MM.1S (cell line): ENCODE data around the gene C10orf88.
A peak's percentile ranks its signal among the peaks of the same experiment; 100 is the strongest.

Experiments used
- DNase-seq: peaks from one replicate; pipeline ENCODE4 v3.0.0-alpha.2; 2015
- H2AFZ ChIP-seq: fragments of 300-600 bp; sonication (generic); 2 replicates; pipeline ENCODE4 v1.6.0; 2016; ENCODE audit warnings: antibody characterized with exemption, low read length
- H3F3A ChIP-seq: fragments of 300-600 bp; sonication (generic); 2 replicates; pipeline ENCODE4 v1.6.1; 2016; ENCODE audit warnings: mild to moderate bottlenecking, antibody characterized with exemption, low read length, moderate library complexity, mixed read lengths; ENCODE audit not compliant: insufficient read depth
- H3K27ac ChIP-seq: fragments of 300-600 bp; sonication (generic); 2 replicates; pipeline ENCODE4 v1.5.1; 2016; ENCODE audit warnings: mild to moderate bottlenecking, low read length
- H3K27me3 ChIP-seq: fragments of 300-600 bp; sonication (generic); replicated peaks from 2 replicates; pipeline ENCODE4 v1.6.0; 2016; ENCODE audit warnings: low read length; ENCODE audit not compliant: insufficient read depth
- H3K36me3 ChIP-seq: fragments of 300-600 bp; sonication (generic); replicated peaks from 2 replicates; pipeline ENCODE4 v1.6.1; 2016; ENCODE audit warnings: mild to moderate bottlenecking, low read length, mixed read lengths; ENCODE audit not compliant: insufficient read depth
- H3K4me1 ChIP-seq: fragments of 300-600 bp; sonication (generic); 2 replicates; pipeline ENCODE4 v1.6.1; 2016; ENCODE audit warnings: low read length, mixed read lengths
- H3K4me2 ChIP-seq: fragments of 300-600 bp; sonication (generic); 2 replicates; pipeline ENCODE4 v1.6.0; 2016; ENCODE audit warnings: low read depth, low read length
- H3K4me3 ChIP-seq: fragments of 300-600 bp; sonication (generic); 2 replicates; pipeline ENCODE4 v1.5.1; 2016; ENCODE audit warnings: low read length, mixed read lengths
- H3K79me2 ChIP-seq: fragments of 300-600 bp; sonication (generic); 2 replicates; pipeline ENCODE4 v1.6.1; 2016; ENCODE audit warnings: mixed run types, low read length, mixed read lengths
- H3K9ac ChIP-seq: fragments of 300-600 bp; sonication (generic); 2 replicates; pipeline ENCODE4 v1.6.1; 2016; ENCODE audit warnings: low read length, mixed read lengths
- H3K9me2 ChIP-seq: fragments of 300-600 bp; sonication (generic); replicated peaks from 2 replicates; pipeline ENCODE4 v1.6.1; 2016; ENCODE audit warnings: mild to moderate bottlenecking, low read length, mixed read lengths; ENCODE audit not compliant: insufficient read depth
- H3K9me3 ChIP-seq: fragments of 300-600 bp; sonication (generic); replicated peaks from 2 replicates; pipeline ENCODE4 v1.6.1; 2016; ENCODE audit warnings: mild to moderate bottlenecking, low read length, mixed read lengths; ENCODE audit not compliant: insufficient read depth
- H4K20me1 ChIP-seq: fragments of 300-600 bp; sonication (generic); 2 replicates; pipeline ENCODE4 v1.6.1; 2016; ENCODE audit warnings: mild to moderate bottlenecking, low read length, moderate library complexity, mixed read lengths; ENCODE audit not compliant: insufficient read depth
- EZH2 ChIP-seq: fragments of 300-600 bp; sonication (generic); optimal IDR thresholded peaks from 2 replicates; pipeline ENCODE3; 2017; ENCODE audit warnings: low read depth, mild to moderate bottlenecking, antibody characterized with exemption, low read length, mixed read lengths
- EZH2phosphoT487 ChIP-seq: fragments of 300-600 bp; sonication (generic); IDR thresholded peaks from 2 replicates; pipeline ENCODE4 v1.6.1; 2018; ENCODE audit warnings: antibody characterized with exemption, low read length
- TF ChIP-seq, protein P1 (sequence below): fragments of 300-600 bp; sonication (generic); IDR thresholded peaks from 2 replicates; pipeline ENCODE4 v1.5.1; 2016; ENCODE audit warnings: antibody characterized with exemption, low read length, mixed read lengths

The C10orf88 gene

DNA sequence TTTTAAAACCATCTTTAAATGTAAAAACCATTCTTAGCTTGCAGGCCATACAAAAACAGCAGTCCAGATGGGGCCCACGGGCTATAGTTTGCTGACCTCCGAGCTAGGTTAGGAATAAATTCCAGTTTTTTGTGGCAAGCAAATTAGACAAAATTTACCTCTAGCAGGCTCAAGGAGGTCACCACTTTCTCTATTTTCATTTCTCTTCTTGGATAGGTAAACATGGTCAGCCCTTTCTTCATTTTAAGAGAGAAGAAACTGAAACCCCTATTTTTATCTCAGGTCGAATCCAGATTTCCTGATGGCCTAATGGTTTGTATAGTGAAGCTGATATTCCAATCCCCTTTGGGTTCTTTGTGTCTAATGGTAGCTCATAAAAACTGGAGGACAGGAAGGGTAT, 43.8 kb upstream of the C10orf88 start:
- peaks cover 49% of the 10 kb centered on the region for H3K79me2 ChIP-seq
- H3K27ac ChIP-seq: no peak overlapping the region
- peaks cover 15% of the 10 kb centered on the region; the same call in 1 of the 2 replicates for H3F3A ChIP-seq
- H3K9me2 ChIP-seq: no peaks in the 10 kb centered on the region
- peaks cover 31% of the 10 kb centered on the region for H4K20me1 ChIP-seq
- peak overlapping the region; percentile 71 for H3K4me2 ChIP-seq
- peaks cover 24% of the 10 kb centered on the region for H3K4me1 ChIP-seq
- TF ChIP-seq, protein P1, sequence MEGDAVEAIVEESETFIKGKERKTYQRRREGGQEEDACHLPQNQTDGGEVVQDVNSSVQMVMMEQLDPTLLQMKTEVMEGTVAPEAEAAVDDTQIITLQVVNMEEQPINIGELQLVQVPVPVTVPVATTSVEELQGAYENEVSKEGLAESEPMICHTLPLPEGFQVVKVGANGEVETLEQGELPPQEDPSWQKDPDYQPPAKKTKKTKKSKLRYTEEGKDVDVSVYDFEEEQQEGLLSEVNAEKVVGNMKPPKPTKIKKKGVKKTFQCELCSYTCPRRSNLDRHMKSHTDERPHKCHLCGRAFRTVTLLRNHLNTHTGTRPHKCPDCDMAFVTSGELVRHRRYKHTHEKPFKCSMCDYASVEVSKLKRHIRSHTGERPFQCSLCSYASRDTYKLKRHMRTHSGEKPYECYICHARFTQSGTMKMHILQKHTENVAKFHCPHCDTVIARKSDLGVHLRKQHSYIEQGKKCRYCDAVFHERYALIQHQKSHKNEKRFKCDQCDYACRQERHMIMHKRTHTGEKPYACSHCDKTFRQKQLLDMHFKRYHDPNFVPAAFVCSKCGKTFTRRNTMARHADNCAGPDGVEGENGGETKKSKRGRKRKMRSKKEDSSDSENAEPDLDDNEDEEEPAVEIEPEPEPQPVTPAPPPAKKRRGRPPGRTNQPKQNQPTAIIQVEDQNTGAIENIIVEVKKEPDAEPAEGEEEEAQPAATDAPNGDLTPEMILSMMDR: no peak
- TF ChIP-seq EZH2: no peak
- H3K27me3 ChIP-seq: no peaks in the 10 kb centered on the region
- peaks cover 9% of the 10 kb centered on the region; the same call in 1 of the 2 replicates for H3K36me3 ChIP-seq
- no peak overlapping the region for H3K9ac ChIP-seq
- H3K4me3 ChIP-seq: peak overlapping the region; percentile 15; the same call in 1 of the 2 replicates
- no peaks in the 10 kb centered on the region for H3K9me3 ChIP-seq
- DNase-seq: peak; percentile 21
- no peak overlapping the region for H2AFZ ChIP-seq

GRCh38 chr10:122995936-122996335, 41.9 kb upstream of the C10orf88 start:
- no peak overlapping the region for H3K4me3 ChIP-seq
- peaks cover 9% of the 10 kb centered on the region; the same call in 1 of the 2 replicates for H3K36me3 ChIP-seq
- H3K9me3 ChIP-seq: no peaks in the 10 kb centered on the region
- no peak overlapping the region for H3K27ac ChIP-seq
- no peak overlapping the region for H2AFZ ChIP-seq
- no peak overlapping the region for H3K9ac ChIP-seq
- no peaks in the 10 kb centered on the region for H3K9me2 ChIP-seq
- no peak for DNase-seq
- TF ChIP-seq EZH2: no peak
- TF ChIP-seq EZH2phosphoT487: no peak
- TF ChIP-seq, protein P1: no peak
- H3K4me2 ChIP-seq: no peak overlapping the region
- H4K20me1 ChIP-seq: peaks cover 31% of the 10 kb centered on the region
- H3K79me2 ChIP-seq: peaks cover 33% of the 10 kb centered on the region
- no peaks in the 10 kb centered on the region for H3K27me3 ChIP-seq
- peaks cover 24% of the 10 kb centered on the region for H3K4me1 ChIP-seq
- H3F3A ChIP-seq: peaks cover 15% of the 10 kb centered on the region; the same call in 1 of the 2 replicates

GRCh38 chr10:122993797-122994336, 39.8 kb upstream of the C10orf88 start:
- Histone ChIP-seq H3K27ac (no peak overlapping the region), H4K20me1 (peaks cover 24% of the 10 kb centered on the region), H3K9me3 (no peaks in the 10 kb centered on the region), H3F3A (peaks cover 13% of the 10 kb centered on the region; the same call in 1 of the 2 replicates), H3K36me3 (peaks cover 9% of the 10 kb centered on the region; the same call in 1 of the 2 replicates), H3K4me1 (peaks cover 17% of the 10 kb centered on the region), H3K9me2 (no peaks in the 10 kb centered on the region), H3K4me2 (no peak overlapping the region), H3K27me3 (no peaks in the 10 kb centered on the region), H2AFZ (no peak overlapping the region), H3K79me2 (peaks cover 16% of the 10 kb centered on the region), H3K9ac (no peak overlapping the region), H3K4me3 (no peak overlapping the region)
- no peak for DNase-seq
- TF ChIP-seq EZH2: no peak
- TF ChIP-seq, protein P1: no peak
- TF ChIP-seq EZH2phosphoT487: no peak
